ENCODE measurements around the gene PLSCR3. TPM values are rescaled to one million over a fixed set of nuclear protein-coding genes. Genes with fewer than 3 reads are reported as not detected.

PLSCR3 gene
- total and polyA plus RNA-seq, 2 donors from 2014 or later (not counting 2 experiments from before 2014, with no cell fraction given) = 54.9 to 145 TPM

Other genes with a start within 250 kb of the PLSCR3 start
Only the 30 nearest of the 38 such genes appear.
- gene ACADVL, start 174.6 kb downstream of the PLSCR3 start, total RNA-seq = 232 and 285 TPM in 2 replicates
- 223 and 266 TPM in 2 replicates for gene ACADVL, start 174.6 kb downstream of the PLSCR3 start, polyA plus RNA-seq
- 41.5 and 45.0 TPM in 2 replicates for gene DVL2, start 160.0 kb downstream of the PLSCR3 start, total RNA-seq
- gene DVL2, start 160.0 kb downstream of the PLSCR3 start, polyA plus RNA-seq = 28.0 and 31.2 TPM in 2 replicates
- gene PHF23, start 155.1 kb downstream of the PLSCR3 start, total RNA-seq = 49.1 and 51.2 TPM in 2 replicates
- gene PHF23, start 155.1 kb downstream of the PLSCR3 start, polyA plus RNA-seq = 55.9 and 56.8 TPM in 2 replicates
- gene GABARAP, start 152.1 kb downstream of the PLSCR3 start, total RNA-seq = 162 and 204 TPM in 2 replicates
- gene GABARAP, start 152.1 kb downstream of the PLSCR3 start, polyA plus RNA-seq = 319 and 384 TPM in 2 replicates
- gene CTDNEP1, start 142.8 kb downstream of the PLSCR3 start, total RNA-seq = 84.9 and 89.6 TPM in 2 replicates
- 171 and 177 TPM in 2 replicates for gene CTDNEP1, start 142.8 kb downstream of the PLSCR3 start, polyA plus RNA-seq
- gene ELP5, start 142.3 kb downstream of the PLSCR3 start, total RNA-seq = 31.8 and 63.6 TPM in 2 replicates
- gene ELP5, start 142.3 kb downstream of the PLSCR3 start, polyA plus RNA-seq = 42.6 and 104 TPM in 2 replicates
- 16.7 and 18.0 TPM in 2 replicates for gene CLDN7, start 132.0 kb downstream of the PLSCR3 start, total RNA-seq
- gene CLDN7, start 132.0 kb downstream of the PLSCR3 start, polyA plus RNA-seq = 20.9 and 25.0 TPM in 2 replicates
- 0.17 and 0.25 TPM in 2 replicates for gene SLC2A4, start 112.8 kb downstream of the PLSCR3 start, total RNA-seq
- 0.04 and 0.12 TPM in 2 replicates for gene SLC2A4, start 112.8 kb downstream of the PLSCR3 start, polyA plus RNA-seq
- 0.32 and 0.88 TPM in 2 replicates for gene YBX2, start 99.9 kb downstream of the PLSCR3 start, total RNA-seq
- gene YBX2, start 99.9 kb downstream of the PLSCR3 start, polyA plus RNA-seq = 0.36 and 0.57 TPM in 2 replicates
- 922 and 1,087 TPM in 2 replicates for gene EIF5A, start 86.9 kb downstream of the PLSCR3 start, total RNA-seq
- 1,285 and 1,536 TPM in 2 replicates for gene EIF5A, start 86.9 kb downstream of the PLSCR3 start, polyA plus RNA-seq
- 52.0 and 63.8 TPM in 2 replicates for gene GPS2, start 79.2 kb downstream of the PLSCR3 start, total RNA-seq
- gene GPS2, start 79.2 kb downstream of the PLSCR3 start, polyA plus RNA-seq = 59.8 and 71.0 TPM in 2 replicates
- 20.0 and 22.7 TPM in 2 replicates for gene NEURL4, start 65.2 kb downstream of the PLSCR3 start, total RNA-seq
- gene NEURL4, start 65.2 kb downstream of the PLSCR3 start, polyA plus RNA-seq = 11.4 and 14.1 TPM in 2 replicates
- gene ACAP1, start 58.0 kb downstream of the PLSCR3 start, total RNA-seq = 3.7 and 7.6 TPM in 2 replicates
- gene ACAP1, start 58.0 kb downstream of the PLSCR3 start, polyA plus RNA-seq = 3.5 and 4.0 TPM in 2 replicates
- gene KCTD11, start 42.4 kb downstream of the PLSCR3 start, total RNA-seq = 7.7 and 9.3 TPM in 2 replicates
- 9.0 and 12.4 TPM in 2 replicates for gene KCTD11, start 42.4 kb downstream of the PLSCR3 start, polyA plus RNA-seq
- not detected in 2 replicates for gene TMEM95, start 39.4 kb downstream of the PLSCR3 start, total RNA-seq
- gene TMEM95, start 39.4 kb downstream of the PLSCR3 start, polyA plus RNA-seq = not detected in 2 replicates
- gene TNK1, start 13.4 kb downstream of the PLSCR3 start, total RNA-seq = 7.5 and 11.2 TPM in 2 replicates
- 6.5 and 9.3 TPM in 2 replicates for gene TNK1, start 13.4 kb downstream of the PLSCR3 start, polyA plus RNA-seq
- gene TMEM256, start 9.6 kb upstream of the PLSCR3 start, total RNA-seq = 128 and 131 TPM in 2 replicates
- 214 and 222 TPM in 2 replicates for gene TMEM256, start 9.6 kb upstream of the PLSCR3 start, polyA plus RNA-seq
- 4.9 and 7.6 TPM in 2 replicates for gene NLGN2, start 13.3 kb upstream of the PLSCR3 start, total RNA-seq
- 7.7 and 9.4 TPM in 2 replicates for gene NLGN2, start 13.3 kb upstream of the PLSCR3 start, polyA plus RNA-seq
- not detected in 2 replicates for gene SPEM1, start 25.8 kb upstream of the PLSCR3 start, total RNA-seq
- not detected in 2 replicates for gene SPEM1, start 25.8 kb upstream of the PLSCR3 start, polyA plus RNA-seq
- gene SPEM2, start 31.1 kb upstream of the PLSCR3 start, total RNA-seq = not detected in 2 replicates
- not detected in 2 replicates for gene SPEM2, start 31.1 kb upstream of the PLSCR3 start, polyA plus RNA-seq
- gene SPEM3, start 34.3 kb upstream of the PLSCR3 start, total RNA-seq = not detected in 2 replicates
- not detected in 2 replicates for gene SPEM3, start 34.3 kb upstream of the PLSCR3 start, polyA plus RNA-seq
- 12.9 and 17.1 TPM in 2 replicates for gene TMEM102, start 40.9 kb upstream of the PLSCR3 start, total RNA-seq
- gene TMEM102, start 40.9 kb upstream of the PLSCR3 start, polyA plus RNA-seq = 13.9 and 16.9 TPM in 2 replicates
- 15.5 and 16.9 TPM in 2 replicates for gene FGF11, start 45.0 kb upstream of the PLSCR3 start, total RNA-seq
- gene FGF11, start 45.0 kb upstream of the PLSCR3 start, polyA plus RNA-seq = 13.4 and 14.3 TPM in 2 replicates
- gene CHRNB1, start 50.5 kb upstream of the PLSCR3 start, total RNA-seq = 28.6 and 31.2 TPM in 2 replicates
- 30.7 and 37.8 TPM in 2 replicates for gene CHRNB1, start 50.5 kb upstream of the PLSCR3 start, polyA plus RNA-seq
- gene ZBTB4, start 85.1 kb upstream of the PLSCR3 start, total RNA-seq = 33.7 and 37.9 TPM in 2 replicates
- 17.1 and 18.5 TPM in 2 replicates for gene ZBTB4, start 85.1 kb upstream of the PLSCR3 start, polyA plus RNA-seq
- not detected in 2 replicates for gene SLC35G6, start 86.9 kb upstream of the PLSCR3 start, total RNA-seq
- not detected in 2 replicates for gene SLC35G6, start 86.9 kb upstream of the PLSCR3 start, polyA plus RNA-seq
- gene POLR2A, start 89.8 kb upstream of the PLSCR3 start, total RNA-seq = 54.5 and 55.1 TPM in 2 replicates
- gene POLR2A, start 89.8 kb upstream of the PLSCR3 start, polyA plus RNA-seq = 20.2 and 23.9 TPM in 2 replicates
- 4.2 and 4.4 TPM in 2 replicates for gene TNFSF12, start 154.5 kb upstream of the PLSCR3 start, total RNA-seq
- 6.8 and 7.0 TPM in 2 replicates for gene TNFSF12, start 154.5 kb upstream of the PLSCR3 start, polyA plus RNA-seq
- gene TNFSF13, start 164.2 kb upstream of the PLSCR3 start, total RNA-seq = 2.4 and 2.6 TPM in 2 replicates
- gene TNFSF13, start 164.2 kb upstream of the PLSCR3 start, polyA plus RNA-seq = 2.3 and 3.4 TPM in 2 replicates
- gene SENP3, start 167.4 kb upstream of the PLSCR3 start, total RNA-seq = 89.6 and 102 TPM in 2 replicates
- gene SENP3, start 167.4 kb upstream of the PLSCR3 start, polyA plus RNA-seq = 84.1 and 103 TPM in 2 replicates